ENCODE data around the gene HMCN2.

DNA sequence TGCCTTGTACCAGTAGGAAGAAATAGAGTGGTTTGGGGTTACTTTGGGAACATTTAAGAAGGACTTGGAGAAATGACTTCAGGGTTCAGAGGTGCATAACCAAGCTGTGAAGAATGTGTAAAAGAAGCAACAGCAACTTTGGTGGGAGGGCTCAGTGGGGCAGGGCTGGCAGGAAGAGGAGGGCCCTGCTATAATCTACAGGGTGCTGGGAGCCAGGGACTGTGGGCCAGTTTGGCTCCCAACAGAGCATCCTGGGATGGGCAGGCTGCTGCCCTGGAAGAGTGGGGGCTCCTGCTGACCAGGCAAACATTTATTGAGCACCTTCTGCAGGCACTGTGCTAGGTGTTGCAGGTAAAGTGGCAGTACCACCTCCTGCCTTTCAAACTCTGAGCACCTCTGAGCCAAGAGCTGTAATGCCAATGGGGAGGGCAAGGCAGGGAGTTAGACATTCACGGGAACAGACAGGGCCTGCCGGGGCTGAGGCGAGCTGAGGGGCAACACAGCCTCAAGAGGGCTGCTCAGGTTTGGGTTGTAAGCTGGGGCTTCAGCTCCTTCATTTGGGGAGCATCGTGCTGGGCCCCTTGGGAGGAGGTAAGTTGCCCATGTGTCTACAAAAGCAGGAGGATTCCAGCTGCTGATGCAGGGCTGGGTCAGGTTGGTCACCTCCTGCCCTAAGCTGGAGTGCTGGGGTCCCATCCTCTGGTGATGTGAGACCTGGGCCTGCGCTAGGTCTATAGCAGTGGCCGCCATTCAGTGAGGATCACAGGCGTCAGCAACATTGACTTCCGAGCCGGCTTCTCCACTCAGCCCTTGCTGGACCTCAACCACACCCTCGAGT, 30.6 kb downstream of the HMCN2 start:
- TF ChIP-seq, protein P1, sequence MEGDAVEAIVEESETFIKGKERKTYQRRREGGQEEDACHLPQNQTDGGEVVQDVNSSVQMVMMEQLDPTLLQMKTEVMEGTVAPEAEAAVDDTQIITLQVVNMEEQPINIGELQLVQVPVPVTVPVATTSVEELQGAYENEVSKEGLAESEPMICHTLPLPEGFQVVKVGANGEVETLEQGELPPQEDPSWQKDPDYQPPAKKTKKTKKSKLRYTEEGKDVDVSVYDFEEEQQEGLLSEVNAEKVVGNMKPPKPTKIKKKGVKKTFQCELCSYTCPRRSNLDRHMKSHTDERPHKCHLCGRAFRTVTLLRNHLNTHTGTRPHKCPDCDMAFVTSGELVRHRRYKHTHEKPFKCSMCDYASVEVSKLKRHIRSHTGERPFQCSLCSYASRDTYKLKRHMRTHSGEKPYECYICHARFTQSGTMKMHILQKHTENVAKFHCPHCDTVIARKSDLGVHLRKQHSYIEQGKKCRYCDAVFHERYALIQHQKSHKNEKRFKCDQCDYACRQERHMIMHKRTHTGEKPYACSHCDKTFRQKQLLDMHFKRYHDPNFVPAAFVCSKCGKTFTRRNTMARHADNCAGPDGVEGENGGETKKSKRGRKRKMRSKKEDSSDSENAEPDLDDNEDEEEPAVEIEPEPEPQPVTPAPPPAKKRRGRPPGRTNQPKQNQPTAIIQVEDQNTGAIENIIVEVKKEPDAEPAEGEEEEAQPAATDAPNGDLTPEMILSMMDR (IDR thresholded peaks at IDR 0.05): no peak
- no peak for TF ChIP-seq ZFX (IDR thresholded peaks at IDR 0.05; ENCODE audit: borderline replicate concordance)

Measured in 22Rv1 (cell line).